ENCODE data around the gene ADCYAP1R1. TPM values are rescaled to one million over a fixed set of nuclear protein-coding genes. Genes with fewer than 3 reads are reported as not detected.

The ADCYAP1R1 gene
- total RNA-seq, 6 experiments from 2014 or later = 0.05 to 0.37 (median 0.29) TPM

DNA sequence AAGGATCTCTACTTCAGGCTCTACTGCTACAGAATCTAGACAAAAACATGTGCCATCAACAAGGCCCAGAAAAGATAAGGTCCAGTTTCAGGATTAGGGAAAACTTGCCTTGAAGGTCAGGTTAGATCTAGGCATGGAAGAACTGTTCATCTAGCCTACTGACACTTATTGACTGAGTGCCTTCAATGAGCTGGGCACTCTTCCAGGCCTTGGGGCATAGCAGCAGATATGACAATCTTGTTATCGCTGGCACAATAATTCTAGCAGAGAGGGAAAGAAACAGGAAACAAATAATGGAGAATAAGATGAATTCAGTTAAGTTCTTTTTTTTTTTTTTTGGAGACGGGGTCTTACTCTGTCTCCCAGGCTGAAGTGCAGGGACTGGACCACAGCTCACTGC, 71.6 kb downstream of the ADCYAP1R1 start:
- peaks cover 0 to 3% (median 0%) of the 10 kb centered on the region in 4 donors for H3K4me1 ChIP-seq
- H3K36me3 ChIP-seq = no peaks in the 10 kb centered on the region
- no peak overlapping the region for H3K4me3 ChIP-seq
- no peak overlapping the region for H3K27ac ChIP-seq
- TF ChIP-seq, protein P1, sequence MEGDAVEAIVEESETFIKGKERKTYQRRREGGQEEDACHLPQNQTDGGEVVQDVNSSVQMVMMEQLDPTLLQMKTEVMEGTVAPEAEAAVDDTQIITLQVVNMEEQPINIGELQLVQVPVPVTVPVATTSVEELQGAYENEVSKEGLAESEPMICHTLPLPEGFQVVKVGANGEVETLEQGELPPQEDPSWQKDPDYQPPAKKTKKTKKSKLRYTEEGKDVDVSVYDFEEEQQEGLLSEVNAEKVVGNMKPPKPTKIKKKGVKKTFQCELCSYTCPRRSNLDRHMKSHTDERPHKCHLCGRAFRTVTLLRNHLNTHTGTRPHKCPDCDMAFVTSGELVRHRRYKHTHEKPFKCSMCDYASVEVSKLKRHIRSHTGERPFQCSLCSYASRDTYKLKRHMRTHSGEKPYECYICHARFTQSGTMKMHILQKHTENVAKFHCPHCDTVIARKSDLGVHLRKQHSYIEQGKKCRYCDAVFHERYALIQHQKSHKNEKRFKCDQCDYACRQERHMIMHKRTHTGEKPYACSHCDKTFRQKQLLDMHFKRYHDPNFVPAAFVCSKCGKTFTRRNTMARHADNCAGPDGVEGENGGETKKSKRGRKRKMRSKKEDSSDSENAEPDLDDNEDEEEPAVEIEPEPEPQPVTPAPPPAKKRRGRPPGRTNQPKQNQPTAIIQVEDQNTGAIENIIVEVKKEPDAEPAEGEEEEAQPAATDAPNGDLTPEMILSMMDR (IDR thresholded peaks at IDR 0.05) = no peak
- TF ChIP-seq POLR2A (IDR thresholded peaks at IDR 0.05) = no peak
- intact Hi-C loops (cut with DNase I) = loop anchor here (5.0 kb wide), 2 partner anchors 136 to 141 kb away; no protein-coding TSS in a partner anchor
- DNase-seq = no peak
- no peaks in the 10 kb centered on the region for H3K9me3 ChIP-seq
- H3K27me3 ChIP-seq = no peaks in the 10 kb centered on the region
- peak in 1 of 4 donors; percentile 19 for ATAC-seq
- 60% methylated on average over 2 of the region's 2 CpGs for WGBS (ENCODE audit: insufficient coverage, low coverage, low lambda C conversion rate, missing lambda C conversion rate)

DNA sequence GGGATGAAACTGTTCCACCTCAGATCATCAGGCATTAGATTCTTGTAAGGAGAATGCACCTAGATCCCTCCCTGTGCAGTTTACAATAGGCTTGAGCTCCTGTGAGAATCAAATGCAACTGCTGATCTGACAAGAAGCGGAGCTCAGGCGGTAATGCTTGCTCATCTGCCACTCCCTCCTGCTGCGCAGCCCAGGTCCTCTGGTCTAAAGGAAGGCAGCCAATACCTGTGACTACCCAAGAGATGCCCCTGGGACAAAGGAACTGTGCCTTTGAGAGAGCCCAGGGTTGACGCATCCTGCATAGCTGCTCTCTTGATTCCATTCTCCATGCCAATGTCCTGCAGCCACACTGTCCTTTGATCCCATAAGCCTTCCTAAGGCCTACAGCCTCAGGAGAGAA, 73.1 kb downstream of the ADCYAP1R1 start:
- H3K27ac ChIP-seq = no peak overlapping the region
- peaks cover 0 to 3% (median 0%) of the 10 kb centered on the region in 4 donors for H3K4me1 ChIP-seq
- no peak for TF ChIP-seq POLR2A (IDR thresholded peaks at IDR 0.05)
- TF ChIP-seq, protein P1 (IDR thresholded peaks at IDR 0.05) = no peak
- intact Hi-C loops (cut with DNase I) = no loop called here
- no peak overlapping the region for H3K4me3 ChIP-seq
- DNase-seq (no peak), ATAC-seq (no peak)
- no peaks in the 10 kb centered on the region for H3K27me3 ChIP-seq
- WGBS (ENCODE audit: insufficient coverage, low coverage, low lambda C conversion rate, missing lambda C conversion rate) = no CpG with 5 or more reads among the region's 4 CpGs
- H3K36me3 ChIP-seq = no peaks in the 10 kb centered on the region
- H3K9me3 ChIP-seq = no peaks in the 10 kb centered on the region

DNA sequence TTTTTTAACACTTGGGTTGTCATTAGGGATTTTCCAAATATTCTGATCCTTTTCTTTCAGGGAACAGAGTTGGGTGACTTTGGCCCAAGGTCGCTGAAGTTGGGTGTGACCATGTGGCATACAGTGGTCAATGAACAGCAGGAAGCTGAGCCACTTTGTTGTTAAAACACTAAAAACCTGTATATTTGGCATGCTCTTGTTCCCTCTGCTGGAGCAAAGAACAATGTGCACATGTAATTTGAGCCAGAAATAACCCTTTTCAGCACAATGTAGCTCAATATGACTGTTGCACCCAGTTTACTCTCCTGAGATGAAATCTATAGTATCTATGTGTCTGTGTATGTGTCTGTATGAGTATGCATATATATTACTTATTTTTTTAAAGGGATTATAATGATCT, 74.9 kb downstream of the ADCYAP1R1 start:
- ATAC-seq (no peak), DNase-seq (no peak)
- Histone ChIP-seq H3K4me1 (peaks cover 0 to 3% (median 0%) of the 10 kb centered on the region in 4 donors), H3K4me3 (no peak overlapping the region), H3K27me3 (no peaks in the 10 kb centered on the region), H3K27ac (no peak overlapping the region), H3K36me3 (no peaks in the 10 kb centered on the region), H3K9me3 (no peaks in the 10 kb centered on the region)
- TF ChIP-seq POLR2A (IDR thresholded peaks at IDR 0.05) = no peak
- TF ChIP-seq, protein P1 (IDR thresholded peaks at IDR 0.05) = no peak
- 45% methylated on average over 1 of the region's 1 CpG for WGBS (ENCODE audit: insufficient coverage, low coverage, low lambda C conversion rate, missing lambda C conversion rate)
- intact Hi-C loops (cut with DNase I) = no loop called here

DNA sequence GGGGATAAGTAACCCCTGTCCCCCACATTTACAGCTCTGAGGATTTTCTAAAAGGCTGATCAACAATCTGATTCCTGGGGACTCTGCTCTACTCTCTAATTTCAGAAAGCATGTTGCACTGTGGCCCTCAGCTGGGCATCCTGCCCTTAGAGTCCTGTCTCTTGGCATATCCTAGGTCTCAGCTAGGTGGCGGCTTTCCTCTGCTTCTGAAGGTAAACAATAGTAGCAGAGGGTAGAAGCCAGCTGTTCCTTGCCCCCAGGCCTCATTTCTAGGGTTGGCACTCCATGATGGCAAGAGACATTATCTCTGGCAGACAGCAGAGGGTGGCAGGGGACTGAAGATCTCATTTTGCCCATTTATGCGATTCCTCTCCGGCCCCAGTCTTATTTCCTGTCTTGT, 77.0 kb downstream of the ADCYAP1R1 start:
- no peak overlapping the region for H3K27ac ChIP-seq
- H3K4me1 ChIP-seq = no peaks in the 10 kb centered on the region
- TF ChIP-seq POLR2A (IDR thresholded peaks at IDR 0.05) = no peak
- TF ChIP-seq, protein P1 (IDR thresholded peaks at IDR 0.05) = peak in 3 of 4 donors; percentile 11 to 24 (median 21)
- intact Hi-C loops (cut with DNase I) = no loop called here
- H3K9me3 ChIP-seq = no peaks in the 10 kb centered on the region
- no peaks in the 10 kb centered on the region for H3K27me3 ChIP-seq
- no peak overlapping the region for H3K4me3 ChIP-seq
- DNase-seq (no peak), ATAC-seq (peak in 3 of 4 donors; percentile 46 to 62 (median 52))
- H3K36me3 ChIP-seq = no peaks in the 10 kb centered on the region
- 79% methylated on average over 2 of the region's 3 CpGs for WGBS (ENCODE audit: insufficient coverage, low coverage, low lambda C conversion rate, missing lambda C conversion rate)

DNA sequence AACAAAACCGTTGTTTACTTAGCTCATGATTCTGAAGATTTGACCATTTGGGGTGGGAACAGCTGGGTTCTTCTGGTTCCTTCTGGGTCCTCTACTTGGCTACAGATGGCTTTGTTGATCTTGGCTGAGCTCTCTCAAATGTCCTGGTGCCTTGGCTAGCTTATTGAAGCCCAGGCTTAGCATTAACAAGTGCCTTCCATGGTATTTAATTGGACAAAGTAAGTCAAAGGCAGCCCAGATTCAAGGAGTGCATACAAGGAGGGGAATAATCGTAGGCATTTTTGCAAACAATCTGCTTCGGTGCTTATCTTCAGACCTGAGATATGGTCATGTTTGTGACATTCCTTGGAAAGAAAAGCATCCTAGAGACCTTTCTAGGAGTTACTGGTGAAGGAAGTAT, 81.4 kb downstream of the ADCYAP1R1 start:
- intact Hi-C loops (cut with DNase I) = no loop called here
- no peak for TF ChIP-seq POLR2A (IDR thresholded peaks at IDR 0.05)
- TF ChIP-seq, protein P1 (IDR thresholded peaks at IDR 0.05) = no peak
- no peaks in the 10 kb centered on the region for H3K27me3 ChIP-seq
- no peaks in the 10 kb centered on the region for H3K9me3 ChIP-seq
- H3K4me3 ChIP-seq = no peak overlapping the region
- WGBS (ENCODE audit: insufficient coverage, low coverage, low lambda C conversion rate, missing lambda C conversion rate) = 51% methylated on average over 3 of the region's 3 CpGs
- no peaks in the 10 kb centered on the region for H3K4me1 ChIP-seq
- no peaks in the 10 kb centered on the region for H3K36me3 ChIP-seq
- DNase-seq = no peak
- H3K27ac ChIP-seq = no peak overlapping the region
- ATAC-seq = peak in 1 of 4 donors; percentile 27

Measured in right lobe of liver (tissue), 6 donors.